CMK (cell line): ENCODE results near the gene MIOX.

Source experiments
- DNase-seq: peaks from one replicate; pipeline ENCODE4 v3.0.0-alpha.2; 2010; ENCODE audit warnings: low read depth

The MIOX gene

DNA sequence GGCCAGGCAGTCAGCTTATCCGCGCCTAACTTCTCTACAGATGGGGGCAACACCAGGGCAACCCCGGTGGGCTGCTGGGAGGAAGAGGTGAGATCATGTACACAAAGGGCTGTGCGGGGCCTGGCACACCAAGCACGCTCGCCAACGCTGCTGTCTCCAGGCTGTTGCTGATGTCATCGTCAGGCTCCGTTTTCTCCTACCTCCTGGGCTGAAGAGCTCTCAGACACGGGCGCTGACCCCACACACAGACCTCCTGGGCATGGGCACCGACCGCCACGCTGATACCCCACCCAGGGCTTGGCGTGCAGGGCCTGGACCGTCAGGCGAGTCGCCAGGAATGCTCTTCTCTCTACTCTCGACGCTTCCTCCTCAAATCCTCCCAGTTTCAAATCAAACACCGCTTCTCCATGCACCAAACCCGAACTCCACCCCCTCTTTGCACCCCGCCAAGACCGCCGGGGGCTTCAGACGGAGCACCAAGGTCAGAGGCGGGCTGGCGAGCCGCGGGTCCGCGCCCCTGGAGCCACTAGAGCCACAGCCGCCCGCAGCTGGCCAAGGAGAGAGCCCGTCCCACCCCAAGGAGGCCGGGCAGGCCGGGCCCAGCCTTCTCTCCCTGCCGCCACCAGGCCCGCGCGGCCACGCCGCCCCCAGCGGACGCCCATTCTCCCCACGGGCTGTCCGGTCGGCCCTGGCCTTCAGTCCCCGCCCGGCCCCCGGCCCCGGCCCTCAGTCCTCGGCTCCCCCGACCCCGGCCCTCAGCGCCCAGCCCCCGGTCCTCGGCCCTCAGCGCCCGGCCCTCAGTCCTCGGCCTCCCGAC, 12.6 kb upstream of the MIOX start:
- no peak for DNase-seq

DNA sequence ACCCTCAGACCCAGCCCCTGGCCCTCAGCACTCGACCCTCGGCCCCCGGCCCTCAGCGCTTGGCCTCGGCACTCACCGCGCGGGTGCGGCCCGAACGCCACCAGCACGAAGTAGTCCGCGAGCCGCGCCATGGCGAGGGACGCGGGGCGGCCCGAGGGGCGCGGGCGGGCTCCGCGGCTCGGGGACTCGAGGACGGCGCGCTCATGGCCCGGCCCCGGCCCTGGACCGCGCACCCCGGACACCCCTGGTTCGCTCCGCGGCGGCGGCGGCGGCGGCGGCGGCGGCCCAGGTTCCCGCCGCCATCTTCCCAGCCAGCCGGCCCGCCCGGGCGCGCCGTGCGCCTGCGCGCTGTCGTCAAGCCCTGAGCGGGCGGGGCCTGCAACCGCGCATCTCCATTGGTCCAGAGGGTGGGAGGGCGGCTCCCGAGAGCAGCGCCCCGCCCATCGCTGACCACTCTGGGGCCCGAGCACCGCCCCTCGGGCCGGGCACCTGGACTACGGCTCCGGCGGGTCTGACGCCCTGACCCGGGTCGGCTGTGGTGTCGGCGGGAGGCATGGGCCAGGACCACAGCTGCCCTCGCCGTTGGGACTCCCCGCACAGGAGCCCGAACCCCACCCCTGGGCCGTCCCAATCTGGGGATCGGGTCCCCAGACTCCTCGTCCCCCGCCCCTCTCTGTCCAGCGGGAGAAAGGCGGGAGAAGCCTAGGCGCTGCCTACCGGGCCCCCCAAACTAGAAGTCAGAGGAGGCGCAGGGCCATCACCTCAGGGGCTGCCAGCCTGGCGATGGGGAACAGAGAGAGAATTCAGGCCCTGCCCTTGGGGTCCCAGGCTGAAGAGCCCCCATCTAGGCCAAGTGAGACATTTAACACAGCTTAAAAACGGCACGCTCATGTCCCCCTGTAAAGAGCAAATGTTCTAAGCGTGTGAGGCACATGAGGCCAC, 11.7 kb upstream of the MIOX start, which contains the start of gene SBF1:
TSS of gene SBF1 (minus strand) at position 326 of the 942 bp plus-strand sequence. CDS start at position 131, 195 bp downstream.
- DNase-seq = peak; percentile 72

DNA sequence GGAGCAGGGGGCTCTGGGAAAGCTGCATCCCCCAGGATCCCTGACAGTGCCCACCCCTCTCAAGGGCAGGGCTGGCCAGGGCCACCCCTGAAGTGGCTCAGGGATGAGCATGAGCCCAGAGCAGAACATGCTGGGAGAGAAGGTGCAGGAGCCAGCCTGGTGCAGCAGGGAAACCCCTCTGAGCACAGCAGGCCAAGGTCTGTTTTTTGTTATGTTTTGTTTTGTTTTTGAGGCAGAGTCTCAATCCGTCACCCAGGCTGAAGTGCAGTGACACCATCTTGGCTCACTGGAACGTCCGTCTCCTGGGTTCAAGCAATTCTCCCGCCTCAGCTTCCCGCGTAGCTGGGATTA, 11.0 kb upstream of the MIOX start:
- DNase-seq = no peak

DNA sequence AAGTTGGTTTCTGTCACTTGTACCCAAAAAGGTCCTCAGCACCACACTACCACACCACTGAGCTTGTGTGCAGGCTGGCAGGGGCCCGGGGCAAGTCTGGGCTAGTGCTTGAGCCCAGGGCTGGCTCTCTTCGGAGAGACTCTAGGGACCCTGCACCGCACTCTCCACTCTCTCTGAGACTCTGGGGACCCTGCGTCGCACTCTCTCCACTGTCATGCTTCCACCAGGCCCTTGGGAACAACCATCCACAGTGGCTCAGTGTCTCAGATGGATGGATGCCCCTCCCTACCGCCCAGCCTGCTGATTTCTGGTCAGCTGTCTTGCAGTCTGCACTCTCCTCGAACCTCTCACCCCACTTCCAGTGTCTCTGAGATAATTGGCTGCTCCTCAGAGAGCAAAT, 9.8 kb upstream of the MIOX start:
- DNase-seq = no peak

DNA sequence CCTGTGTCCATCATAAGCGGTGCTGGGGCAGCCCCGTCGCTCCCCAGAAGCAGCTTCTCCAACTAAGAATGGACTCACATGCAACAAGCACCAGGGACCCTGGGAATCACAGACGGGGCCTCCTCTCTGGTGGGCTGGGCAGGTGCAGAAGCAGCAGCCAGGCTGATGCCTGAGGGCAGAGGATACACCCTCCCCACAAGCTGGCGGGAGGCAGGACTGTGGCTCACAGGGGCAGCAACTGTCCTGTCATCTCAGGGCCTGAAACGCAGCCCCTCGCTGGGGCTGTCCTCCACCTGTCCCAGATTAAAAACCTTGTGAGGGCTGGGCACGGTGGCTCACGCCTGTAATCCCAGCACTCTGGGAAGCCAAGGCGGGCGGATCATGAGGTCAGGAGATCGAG, 8.7 kb upstream of the MIOX start:
- DNase-seq = no peak

DNA sequence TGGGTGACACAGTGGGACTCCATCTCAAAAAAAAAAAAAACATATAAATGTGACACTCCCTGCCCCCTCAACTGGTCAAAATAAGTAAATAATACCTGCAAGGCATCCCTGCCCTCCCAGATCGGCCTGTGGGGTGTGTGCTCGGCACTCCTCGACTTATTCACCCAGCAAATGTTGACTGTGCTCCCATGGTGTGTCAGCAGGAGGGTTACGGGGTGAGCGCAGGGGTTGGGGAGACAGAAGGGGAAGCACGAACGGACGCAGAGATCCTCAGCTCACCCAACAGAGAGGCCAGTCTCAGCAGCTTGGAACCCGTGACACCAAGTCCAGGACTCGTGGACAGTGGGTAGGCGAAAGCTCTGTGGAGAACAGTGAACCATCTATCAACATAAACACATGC, 6.9 kb upstream of the MIOX start:
- no peak for DNase-seq

DNA sequence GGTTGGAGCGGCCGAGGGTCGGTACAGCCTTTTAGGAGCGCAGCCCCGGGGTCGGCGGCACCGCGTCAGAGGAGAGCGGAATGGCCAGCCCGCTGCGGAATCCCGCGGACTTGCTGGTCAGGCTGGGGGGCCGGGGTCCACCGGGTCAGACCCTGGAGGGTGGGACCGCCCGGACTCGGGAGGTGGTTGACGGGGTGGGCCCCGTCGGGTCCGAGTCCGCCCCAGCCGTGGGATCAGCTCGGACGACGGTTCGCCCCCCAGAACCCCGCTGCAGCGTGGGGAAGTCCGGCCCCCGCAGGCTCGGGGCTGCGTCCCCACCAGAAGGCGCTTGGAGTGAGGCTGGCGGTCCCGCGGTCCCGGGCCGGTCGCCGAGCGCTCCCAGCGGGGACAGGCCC, 5.6 kb upstream of the MIOX start:
- DNase-seq = no peak

DNA sequence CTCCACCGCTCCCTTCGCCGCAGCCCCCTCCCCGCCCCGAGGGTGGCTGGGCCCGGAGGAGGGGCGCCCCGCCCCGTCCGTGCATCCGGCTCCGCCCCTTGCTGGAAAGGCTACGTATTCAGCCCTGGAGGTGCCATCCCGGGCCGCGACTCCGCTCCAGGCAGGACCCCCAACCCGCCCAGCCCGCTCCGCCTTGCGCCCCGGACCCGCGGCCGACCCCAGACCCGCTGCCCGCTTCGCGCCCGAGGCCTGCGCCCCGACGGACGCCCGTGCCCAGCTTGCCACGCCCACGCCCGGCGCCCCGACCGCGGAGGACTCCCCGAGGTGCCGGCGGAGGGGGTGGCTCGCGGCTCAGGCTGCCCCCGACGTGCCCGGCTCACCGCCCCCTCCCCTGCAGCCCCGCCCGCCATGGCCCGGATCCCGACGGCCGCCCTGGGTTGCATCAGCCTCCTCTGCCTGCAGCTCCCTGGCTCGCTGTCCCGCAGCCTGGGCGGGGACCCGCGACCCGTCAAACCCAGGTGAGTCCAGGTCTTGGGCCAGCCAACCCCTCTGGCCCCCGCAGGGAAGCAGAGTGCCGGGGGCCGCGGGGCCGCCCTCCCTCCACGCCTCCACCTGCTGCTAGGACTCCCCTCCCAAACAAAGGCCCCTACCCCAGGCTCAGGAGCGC, 5.1 kb upstream of the MIOX start, which contains the start of gene ADM2:
TSS of gene ADM2 (plus strand) at position 104 of the 667 bp plus-strand sequence. CDS start at position 409, 305 bp downstream.
- DNase-seq = peak; percentile 50

DNA sequence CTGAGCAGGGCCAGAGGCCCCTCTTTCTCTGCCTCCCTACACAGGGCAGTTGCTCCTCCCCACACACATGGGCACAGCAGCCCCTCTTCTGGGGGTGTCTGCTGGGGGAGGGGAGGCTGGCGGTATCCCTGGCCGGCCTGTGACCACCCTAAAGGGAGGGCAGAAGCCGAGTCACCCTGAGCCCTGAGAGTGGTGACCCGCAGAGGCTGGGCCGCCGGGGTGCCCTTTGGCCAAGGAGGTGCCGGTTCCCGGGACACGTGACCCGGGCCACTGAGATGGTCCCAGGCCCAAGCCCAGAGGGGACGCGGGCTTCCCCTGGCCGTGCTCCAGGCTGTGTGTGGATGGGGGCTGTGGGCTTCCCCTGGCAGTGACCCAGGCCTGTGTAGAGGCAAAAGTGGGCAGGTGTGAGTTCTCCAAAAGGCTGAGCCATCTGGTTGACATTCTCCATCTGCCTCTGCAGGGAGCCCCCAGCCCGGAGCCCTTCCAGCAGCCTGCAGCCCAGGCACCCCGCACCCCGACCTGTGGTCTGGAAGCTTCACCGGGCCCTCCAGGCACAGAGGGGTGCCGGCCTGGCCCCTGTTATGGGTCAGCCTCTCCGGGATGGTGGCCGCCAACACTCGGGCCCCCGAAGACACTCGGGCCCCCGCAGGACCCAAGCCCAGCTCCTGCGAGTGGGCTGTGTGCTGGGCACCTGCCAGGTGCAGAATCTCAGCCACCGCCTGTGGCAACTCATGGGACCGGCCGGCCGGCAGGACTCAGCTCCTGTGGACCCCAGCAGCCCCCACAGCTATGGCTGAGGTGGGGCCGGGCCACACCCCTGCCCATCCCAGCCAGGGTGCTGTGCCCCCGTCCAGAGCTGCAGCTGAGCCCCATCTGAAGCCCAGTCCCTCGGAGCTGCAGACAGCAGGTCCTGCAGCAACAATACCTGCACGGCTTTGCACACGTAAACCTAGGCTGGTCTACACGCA, 4.3 kb upstream of the MIOX start:
- no peak for DNase-seq

DNA sequence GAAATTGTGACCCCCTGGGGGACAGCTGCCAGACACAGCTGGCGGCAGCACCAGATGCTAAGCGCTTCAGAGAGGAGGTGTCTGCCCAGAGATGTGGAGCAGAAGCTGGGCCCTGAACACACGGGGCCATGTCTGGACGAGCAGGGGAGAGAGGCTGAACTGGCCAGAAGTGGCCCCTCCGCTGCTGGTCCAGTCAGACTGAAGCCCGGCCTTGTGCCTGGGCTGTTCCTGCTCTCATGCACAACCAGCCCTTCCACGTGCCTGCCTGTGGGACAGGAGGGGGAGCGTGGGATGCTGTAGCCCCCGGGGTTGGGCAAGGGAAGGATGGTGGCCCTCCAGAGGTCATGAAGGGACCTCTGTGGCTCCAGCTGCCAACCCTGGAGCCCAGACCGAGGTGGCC, 3.6 kb upstream of the MIOX start:
- no peak for DNase-seq

DNA sequence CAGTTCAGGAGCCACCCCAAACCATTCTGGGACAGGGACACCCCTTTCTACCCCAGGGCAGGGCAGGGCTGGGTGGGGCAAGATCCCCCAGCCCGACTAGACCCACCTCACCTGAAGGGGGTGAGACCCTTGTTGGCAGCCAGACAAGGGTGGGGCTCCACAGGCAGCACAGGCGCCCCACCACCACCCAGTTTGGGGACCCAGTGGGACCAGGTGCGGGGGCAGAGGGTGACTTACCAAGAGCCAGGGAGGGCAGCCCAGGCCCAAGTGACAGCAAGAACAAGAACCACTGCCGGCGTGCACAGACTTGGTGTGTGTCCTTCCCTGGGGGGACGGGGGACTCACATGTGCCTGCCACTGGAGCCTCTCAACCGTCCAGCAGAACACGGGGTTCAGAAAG, 3.1 kb upstream of the MIOX start:
- no peak for DNase-seq

DNA sequence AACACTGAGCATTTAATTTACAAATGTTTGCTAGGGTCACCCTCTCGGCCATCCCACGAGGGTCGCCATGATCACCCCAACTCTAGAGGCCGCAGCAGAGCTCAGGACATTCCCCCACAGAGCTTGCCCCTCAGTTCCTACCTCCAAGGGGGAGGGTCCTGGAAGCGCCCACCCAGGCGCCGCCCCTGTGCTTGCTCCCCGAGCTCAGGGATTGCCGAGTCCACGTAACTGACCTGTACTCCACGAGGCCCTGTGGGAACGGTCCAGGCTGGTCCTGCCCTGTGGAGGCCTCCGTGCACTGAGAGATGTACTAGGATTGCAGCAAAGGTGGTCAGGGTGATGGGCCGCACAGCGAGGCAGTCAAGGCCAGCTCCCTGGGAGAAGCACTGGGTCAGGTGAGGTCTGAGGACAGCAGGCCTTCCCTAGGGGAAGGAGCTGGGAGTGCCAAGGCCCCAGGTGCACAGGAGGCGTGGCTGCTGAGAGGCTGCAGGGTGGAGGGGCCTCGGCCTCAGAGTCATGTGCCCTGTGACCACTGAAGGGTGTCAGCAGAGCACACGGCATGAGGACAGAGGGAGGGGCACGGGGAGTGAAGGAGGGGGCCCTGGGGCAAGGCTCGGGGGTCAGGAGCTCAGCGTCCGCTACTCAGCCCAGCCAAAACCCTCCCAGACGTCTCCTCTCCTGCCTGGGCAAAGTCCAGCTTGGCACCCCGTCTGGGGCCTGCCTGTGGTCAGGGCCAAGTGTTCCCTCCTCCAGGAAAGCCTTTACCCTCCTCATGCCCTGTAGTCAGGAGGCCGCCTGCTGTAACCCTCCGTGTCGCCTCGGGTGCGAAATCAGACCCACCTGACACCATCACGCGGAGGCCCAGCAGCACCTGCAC, 2.4 kb upstream of the MIOX start:
- no peak for DNase-seq

DNA sequence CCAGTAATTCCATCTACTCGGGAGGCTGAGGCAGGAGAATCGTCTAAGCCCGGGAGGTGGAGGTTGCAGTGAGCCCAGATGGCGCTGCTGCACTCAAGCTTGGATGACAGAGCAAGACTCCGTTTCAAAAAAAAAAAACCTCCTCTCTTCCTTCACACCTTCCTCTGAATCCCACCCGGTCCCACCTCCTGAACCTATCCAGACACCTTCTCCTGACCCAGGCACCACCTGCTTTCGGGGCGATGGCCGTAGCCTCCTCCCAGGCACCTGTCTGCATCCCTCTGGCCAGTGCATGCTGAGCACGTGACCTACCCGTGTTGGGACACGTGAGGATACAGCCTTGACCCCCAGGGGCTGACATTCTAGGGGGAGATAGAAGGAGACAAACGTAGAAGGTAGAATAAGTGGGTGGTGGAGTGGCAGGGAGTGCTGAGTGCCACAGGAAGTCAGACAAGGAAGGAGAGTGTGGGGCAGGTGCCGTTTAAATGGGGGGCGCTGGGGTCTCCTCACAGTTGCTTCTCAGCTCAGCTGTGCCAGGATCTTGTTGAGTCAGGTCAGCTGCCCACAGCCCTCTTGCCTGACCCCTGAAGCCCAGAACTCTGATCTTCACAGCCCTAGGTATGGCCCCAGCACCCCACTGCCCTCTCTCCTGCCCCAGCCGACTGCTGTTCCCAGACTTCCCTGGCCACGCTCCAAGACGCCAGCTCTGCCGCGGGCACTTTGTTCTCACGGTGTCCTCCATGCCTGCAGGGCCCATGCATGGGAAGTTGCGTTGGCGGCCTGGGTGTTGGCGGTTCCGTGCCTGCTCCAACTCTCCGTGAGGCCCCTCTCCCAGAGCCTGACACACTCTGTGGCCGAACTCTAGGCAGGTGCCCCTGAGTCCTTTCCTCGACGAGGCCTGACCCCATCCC, 1.2 kb upstream of the MIOX start:
- no peak for DNase-seq

DNA sequence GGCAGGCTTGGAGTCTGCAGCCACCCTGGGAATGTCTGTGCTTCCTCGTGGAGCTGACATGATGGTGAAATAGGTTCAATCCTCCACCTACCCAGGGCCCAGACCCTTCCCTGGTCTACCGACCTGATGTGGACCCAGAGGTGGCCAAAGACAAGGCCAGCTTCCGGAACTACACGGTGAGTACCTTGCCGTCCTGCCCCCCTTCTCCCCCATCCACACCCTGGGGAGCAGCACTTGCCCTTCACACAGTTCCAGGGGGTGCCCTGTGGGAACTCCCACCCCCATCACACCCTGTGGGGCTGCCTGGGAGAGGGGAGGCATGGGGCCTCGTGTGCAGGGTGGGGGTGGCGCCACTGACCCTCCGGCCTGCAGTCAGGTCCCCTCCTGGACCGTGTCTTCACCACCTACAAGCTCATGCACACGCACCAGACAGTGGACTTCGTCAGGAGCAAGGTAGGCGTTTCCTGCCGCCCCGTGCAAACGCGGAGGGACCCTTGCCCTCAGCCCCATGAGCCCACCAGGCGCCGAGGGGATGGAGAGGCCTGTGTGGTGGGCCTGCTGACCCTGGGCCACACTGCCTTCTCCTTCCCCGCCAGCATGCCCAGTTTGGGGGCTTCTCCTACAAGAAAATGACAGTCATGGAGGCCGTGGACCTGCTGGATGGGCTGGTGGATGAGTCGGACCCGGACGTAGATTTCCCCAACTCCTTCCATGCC, 789 bp downstream of the MIOX start:
- DNase-seq = no peak

DNA sequence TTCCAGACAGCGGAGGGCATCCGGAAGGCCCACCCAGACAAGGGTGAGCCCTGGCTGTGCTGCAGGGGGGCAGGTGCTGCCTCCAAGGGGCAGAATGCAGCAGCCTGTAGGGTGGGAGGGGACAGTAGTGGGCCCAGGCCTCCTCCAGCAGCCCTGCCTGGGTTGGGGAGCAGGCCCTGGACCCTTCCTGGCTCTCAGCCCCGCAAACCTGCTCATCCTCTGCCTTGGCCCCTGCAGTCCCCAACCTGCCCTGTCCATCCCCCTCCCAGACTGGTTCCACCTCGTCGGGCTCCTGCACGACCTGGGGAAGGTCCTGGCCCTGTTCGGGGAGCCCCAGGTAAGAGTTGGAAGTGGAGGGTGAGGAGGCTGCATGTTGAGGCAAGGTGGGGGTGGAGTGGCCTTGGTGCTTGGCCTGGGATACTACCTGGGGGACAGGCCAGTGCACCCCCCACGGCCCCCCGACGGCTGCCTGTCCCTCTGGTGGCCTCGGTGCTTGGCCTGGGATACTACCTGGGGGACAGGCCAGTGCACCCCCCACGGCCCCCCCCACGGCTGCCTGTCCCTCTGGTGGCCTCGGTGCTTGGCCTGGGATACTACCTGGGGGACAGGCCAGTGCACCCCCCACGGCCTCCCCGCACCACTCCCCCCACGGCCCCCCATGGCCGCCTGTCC, 1.5 kb downstream of the MIOX start:
- no peak for DNase-seq

DNA sequence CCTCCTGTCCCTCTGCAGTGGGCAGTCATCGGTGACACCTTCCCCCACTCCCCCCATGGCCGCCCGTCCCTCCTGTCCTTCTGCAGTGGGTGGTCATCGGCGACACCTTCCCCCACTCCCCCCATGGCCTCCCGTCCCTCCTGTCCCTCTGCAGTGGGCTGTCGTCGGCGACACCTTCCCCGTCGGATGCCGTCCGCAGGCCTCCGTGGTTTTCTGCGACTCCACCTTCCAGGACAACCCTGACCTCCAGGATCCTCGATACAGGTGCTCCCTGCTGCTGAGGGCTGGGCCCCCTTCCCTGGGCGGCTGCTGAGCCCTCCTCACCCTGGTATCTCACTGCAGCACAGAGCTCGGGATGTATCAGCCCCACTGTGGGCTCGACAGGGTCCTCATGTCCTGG, 2.2 kb downstream of the MIOX start:
- no peak for DNase-seq

DNA sequence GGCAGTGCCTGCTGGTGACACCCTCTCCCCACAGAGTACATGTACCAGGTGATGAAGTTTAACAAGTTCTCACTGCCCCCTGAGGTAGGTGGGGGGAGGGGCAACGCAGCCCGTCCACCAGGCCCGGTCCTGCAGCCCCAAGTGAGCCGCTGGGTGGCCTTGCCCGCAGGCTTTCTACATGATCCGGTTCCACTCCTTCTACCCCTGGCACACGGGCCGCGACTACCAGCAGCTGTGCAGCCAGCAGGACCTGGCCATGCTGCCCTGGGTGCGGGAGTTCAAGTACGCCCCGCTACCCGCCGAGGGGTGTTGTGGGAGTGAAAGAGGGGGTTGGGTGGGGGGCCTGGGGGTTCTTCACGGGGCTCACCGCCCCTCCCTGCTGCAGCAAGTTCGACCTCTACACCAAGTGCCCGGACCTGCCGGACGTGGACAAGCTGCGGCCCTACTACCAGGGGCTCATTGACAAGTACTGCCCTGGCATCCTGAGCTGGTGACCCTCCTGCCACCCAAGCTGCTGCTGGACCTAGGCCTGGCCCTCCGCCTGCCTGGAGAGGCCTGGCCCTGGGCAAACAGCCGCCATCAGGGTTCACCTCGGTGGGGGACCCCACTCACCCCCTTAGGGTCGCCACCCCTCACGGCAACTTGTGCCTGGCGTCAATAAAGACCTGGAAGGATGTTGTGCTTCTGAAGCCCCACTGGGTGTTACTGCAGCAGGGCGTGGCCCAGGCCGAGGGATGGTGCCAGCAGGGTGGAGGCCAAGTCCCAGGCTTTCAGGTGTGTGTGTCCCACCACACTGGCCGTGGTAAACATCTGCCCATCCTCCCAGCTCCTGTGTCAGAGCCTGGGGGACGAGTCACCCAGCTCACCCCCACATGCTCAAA, 2.9 kb downstream of the MIOX start:
- no peak for DNase-seq
